Activated CD4-positive, CD25-positive, alpha-beta regulatory T cell treated with anti-CD3 and anti-CD28 coated beads, Interleukin-2, amount 50 U/mL, for 24 hours (primary cell): ENCODE results near the gene NLRC3.

Experiments used
- ATAC-seq, 2 donors: fragments of 150-1000 bp; cut with Tn5 transposase; one replicate each; pipeline ENCODE4 v1.10.0; 2021; ENCODE audit warnings: mild to moderate bottlenecking in 1 of 2, moderate library complexity in 1 of 2

NLRC3 gene

GRCh38 chr16:3596101-3596861 is 19.1 kb upstream of the NLRC3 start:
- no peak for ATAC-seq

- ATAC-seq, result no peak
These were observed 18.4 kb upstream of the NLRC3 start for GRCh38 chr16:3595521-3596021.

- ATAC-seq, result no peak
These were observed 17.9 kb upstream of the NLRC3 start for GRCh38 chr16:3595110-3595486.

- no peak for ATAC-seq
These were observed 17.3 kb upstream of the NLRC3 start for GRCh38 chr16:3594316-3595109.

GRCh38 chr16:3592559-3592958 is 15.4 kb upstream of the NLRC3 start:
- no peak for ATAC-seq

GRCh38 chr16:3591991-3592390 is 14.8 kb upstream of the NLRC3 start:
- ATAC-seq, result no peak

GRCh38 chr16:3591436-3591803 is 14.2 kb upstream of the NLRC3 start:
- ATAC-seq, result no peak

GRCh38 chr16:3590736-3591435 is 13.7 kb upstream of the NLRC3 start:
- ATAC-seq, result no peak

- ATAC-seq, result no peak
These were observed 12.9 kb upstream of the NLRC3 start for GRCh38 chr16:3589991-3590701.

- no peak for ATAC-seq
These were observed 12.3 kb upstream of the NLRC3 start for GRCh38 chr16:3589441-3589921.

- ATAC-seq, result no peak
These were observed 11.8 kb upstream of the NLRC3 start for GRCh38 chr16:3589001-3589400.

- no peak for ATAC-seq
These were observed 10.4 kb upstream of the NLRC3 start for GRCh38 chr16:3587547-3588110.

GRCh38 chr16:3584412-3584811 is 7.2 kb upstream of the NLRC3 start:
- no peak for ATAC-seq

- no peak for ATAC-seq
These were observed 6.3 kb upstream of the NLRC3 start for GRCh38 chr16:3583303-3584038.

- no peak for ATAC-seq
These were observed 5.3 kb upstream of the NLRC3 start for GRCh38 chr16:3582276-3583165.

- no peak for ATAC-seq
These were observed 4.2 kb upstream of the NLRC3 start for GRCh38 chr16:3581392-3581791.

- ATAC-seq, result no peak
These were observed 3.5 kb upstream of the NLRC3 start for GRCh38 chr16:3580686-3581085.

GRCh38 chr16:3580251-3580651 is 3.0 kb upstream of the NLRC3 start:
- ATAC-seq, result no peak

- ATAC-seq, result no peak
These were observed 2.6 kb upstream of the NLRC3 start for GRCh38 chr16:3579776-3580175.
